HG02943 (cell line): ENCODE data around the gene ERO1B.
"Not testable (repeated sequence)": the region's sequence is repeated elsewhere in the genome, so short reads cannot be mapped to it uniquely, and the experiment has no call there.

Experiments used
- ATAC-seq: cut with Tn5 transposase; IDR thresholded peaks from one replicate; pipeline ENCODE4 v1.9.1; 2021; ENCODE audit warnings: mild to moderate bottlenecking, low read depth, moderate library complexity; ENCODE audit not compliant: unreplicated experiment

ERO1B gene

DNA sequence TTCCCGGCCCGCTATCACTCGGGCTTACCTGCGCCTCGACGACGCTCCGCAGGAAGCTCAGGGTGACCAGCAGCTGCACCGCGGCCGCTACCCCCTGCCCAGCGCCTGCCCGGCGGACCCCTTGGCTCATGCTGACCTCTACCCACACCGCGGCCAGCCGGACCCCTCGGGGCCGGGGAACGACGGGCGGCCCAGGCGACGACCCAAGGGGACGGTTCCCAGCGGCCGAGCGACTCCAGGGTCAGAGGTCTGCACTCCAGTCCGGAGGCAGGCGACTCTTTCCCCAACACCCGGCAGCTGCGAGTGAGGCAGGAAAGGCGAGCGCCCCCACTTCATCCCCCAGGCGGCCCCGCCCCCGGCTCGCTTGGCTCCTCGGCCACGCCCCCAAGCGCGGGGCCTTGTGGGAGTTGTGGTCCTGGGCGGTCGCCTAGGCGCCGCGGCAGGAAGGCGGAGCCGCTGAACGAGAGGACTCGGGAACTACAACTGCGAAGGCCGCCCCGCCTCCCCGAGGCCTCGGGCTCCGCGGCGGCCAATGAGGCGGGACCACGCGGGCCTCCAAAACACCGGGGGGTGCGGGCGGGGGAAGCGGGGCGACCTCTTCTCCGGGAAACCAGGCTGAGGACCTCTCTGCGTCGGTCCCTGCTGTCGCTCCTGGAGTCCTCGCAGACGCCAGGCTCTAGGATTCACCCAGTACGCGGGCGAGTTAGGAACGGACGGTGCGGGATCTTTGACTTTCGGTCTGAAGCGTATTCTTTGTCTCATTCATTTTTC is at the start of gene ERO1B:
TSS of gene ERO1B (minus strand) at position 305 of the 771 bp plus-strand sequence. CDS start at position 130, 175 bp downstream.
- ATAC-seq = peak; percentile 86

- not testable (repeated sequence) for ATAC-seq
Observed at GRCh38 chr1:236331412-236331811, 49.7 kb upstream of the ERO1B start.

- ATAC-seq = no peak
Observed at GRCh38 chr1:236326432-236326831, 44.7 kb upstream of the ERO1B start.

DNA sequence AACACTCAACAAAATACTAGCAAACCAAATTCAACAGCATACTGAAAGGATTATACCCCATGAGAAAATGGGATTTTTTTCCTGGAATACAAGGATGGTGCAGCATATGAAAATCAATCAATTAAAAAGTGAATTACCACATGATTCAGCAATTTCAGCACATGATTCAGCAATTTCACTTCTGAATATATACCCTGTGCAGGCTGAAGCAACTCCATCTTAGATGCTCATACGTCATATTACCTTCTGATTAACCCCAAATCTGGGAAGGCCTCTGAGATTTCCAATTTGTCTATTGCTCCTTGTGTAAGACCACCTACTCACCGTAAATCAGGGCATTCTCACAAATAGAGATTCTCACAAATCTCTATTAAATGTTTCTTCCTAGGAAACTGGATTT is 43.8 kb upstream of the ERO1B start:
- ATAC-seq = no peak

DNA sequence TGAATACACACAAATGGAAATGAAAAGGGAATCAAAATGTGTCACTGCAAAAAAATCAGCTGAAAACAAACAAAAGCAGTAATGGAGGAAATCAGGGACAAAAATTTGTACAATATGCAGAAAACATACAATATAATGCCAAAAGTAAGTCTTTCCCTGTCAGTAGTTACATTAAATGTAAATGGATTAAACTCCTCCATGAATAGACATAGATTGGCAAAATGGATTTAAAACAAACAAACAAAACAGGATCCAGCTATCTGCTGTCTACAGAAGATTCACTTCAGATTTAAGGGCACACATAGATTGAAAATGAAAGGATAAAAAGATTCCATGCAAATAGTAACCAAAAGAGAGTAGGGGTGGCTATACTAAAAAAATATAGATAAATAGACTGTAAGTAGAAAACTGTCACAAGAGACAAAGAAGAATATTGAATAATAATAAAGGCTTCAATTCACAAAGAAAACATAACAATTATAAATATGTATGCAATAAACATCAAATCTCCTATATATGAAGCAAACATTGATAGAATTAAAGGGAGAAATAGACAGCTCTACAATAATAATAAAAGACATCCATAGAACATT is 42.2 kb upstream of the ERO1B start:
- no peak for ATAC-seq

- no peak for ATAC-seq
Observed at GRCh38 chr1:236322566-236323409, 41.0 kb upstream of the ERO1B start.

- ATAC-seq = no peak
Observed at GRCh38 chr1:236321101-236321500, 39.3 kb upstream of the ERO1B start.

- ATAC-seq = no peak
Observed at GRCh38 chr1:236320671-236321070, 38.9 kb upstream of the ERO1B start.

DNA sequence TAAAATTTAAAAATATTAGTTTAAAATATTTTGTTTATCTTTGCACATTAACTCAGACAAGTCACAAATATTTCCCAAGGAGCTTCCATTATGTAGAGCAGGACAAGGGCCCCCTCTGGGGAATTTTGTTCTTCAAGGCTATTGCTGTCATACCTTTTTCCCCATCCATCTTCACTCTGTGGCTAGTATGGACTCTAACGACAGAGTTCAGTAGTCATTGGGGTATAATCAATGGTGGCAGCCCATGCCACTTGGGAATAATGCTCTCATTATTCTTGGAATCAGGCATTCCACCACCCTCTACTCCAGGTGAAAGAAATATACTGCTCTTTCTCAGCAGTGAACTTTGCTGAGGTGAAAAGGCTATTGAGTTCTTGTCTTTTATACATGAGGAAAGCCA is 38.5 kb upstream of the ERO1B start:
- ATAC-seq = no peak

DNA sequence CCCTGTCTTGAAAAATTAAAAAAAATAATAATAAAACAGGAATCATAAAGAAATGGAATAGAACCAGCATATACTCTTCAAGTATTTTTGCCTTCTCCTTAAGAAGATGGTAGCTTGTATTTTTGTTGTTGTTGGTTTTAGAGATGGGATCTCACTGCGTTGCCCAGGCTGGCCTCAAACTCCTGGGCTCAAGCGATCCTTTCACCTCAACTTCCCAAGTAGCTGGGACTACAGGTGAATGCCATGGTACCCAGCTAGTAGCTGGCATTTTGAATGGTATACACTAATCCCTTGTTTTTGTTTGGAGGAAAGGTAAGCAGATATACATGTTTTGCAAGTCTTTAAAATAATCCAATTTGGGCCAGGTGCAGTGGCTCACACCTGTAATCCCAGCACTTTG is 34.7 kb upstream of the ERO1B start:
- no peak for ATAC-seq

DNA sequence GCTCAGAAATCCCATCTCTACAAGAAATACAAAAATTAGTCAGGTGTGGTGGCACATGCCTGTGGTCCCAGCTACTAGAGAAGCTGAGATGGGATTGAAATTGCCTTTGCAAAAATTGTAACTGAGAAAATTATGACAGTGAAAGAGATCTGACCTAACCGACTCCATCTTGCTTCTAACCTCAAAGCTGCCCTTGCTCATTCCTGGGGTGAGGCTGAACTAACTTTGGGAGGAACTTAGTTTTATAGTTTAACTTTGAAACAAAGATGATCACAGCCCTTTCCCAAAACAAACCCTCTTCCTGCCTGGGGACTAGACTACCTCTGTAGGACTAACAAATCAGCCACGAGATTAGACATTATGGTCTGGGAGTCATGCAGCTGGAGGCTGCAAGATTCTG is 33.8 kb upstream of the ERO1B start:
- ATAC-seq = no peak

DNA sequence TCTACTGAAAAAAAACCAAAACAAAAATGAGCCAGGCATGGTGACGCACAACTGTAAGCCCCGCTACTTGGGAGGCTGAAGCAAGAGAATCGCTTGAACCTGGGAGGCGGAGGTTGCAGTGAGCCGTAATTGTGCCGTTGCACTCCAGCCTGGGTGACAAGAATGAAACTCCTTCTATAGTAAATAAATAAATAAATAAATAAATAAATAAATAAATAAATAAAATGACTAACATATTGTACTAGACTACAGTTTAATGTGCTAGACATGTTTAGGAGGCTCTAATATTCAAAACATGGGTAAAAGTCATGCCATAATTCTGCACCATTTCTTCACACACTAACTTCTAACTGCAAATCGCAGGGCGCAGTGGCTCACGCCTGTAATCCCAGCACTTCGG is 33.3 kb upstream of the ERO1B start:
- ATAC-seq = no peak

DNA sequence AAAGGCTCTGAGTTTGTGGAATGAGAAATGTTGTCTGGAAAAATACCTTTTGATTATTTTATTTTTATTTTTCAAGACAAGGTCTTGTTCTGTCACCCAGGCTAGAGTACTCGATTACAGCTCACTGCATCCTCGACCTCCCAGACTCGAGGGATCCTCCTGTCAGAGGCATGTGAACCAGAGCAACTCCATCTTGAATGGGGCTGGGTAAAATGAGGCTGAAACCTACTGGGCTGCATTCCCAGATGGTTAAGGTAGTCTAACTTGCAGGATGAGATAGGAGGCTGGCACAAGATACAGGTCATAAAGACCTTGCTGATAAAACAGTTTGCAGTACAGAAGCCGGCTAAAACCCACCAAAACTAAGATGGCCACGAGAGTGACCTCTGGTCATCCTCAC is 32.3 kb upstream of the ERO1B start:
- ATAC-seq = not testable (repeated sequence)

GRCh38 chr1:236313427-236313826 is 31.7 kb upstream of the ERO1B start:
- no peak for ATAC-seq

GRCh38 chr1:236311040-236311439 is 29.3 kb upstream of the ERO1B start:
- no peak for ATAC-seq

DNA sequence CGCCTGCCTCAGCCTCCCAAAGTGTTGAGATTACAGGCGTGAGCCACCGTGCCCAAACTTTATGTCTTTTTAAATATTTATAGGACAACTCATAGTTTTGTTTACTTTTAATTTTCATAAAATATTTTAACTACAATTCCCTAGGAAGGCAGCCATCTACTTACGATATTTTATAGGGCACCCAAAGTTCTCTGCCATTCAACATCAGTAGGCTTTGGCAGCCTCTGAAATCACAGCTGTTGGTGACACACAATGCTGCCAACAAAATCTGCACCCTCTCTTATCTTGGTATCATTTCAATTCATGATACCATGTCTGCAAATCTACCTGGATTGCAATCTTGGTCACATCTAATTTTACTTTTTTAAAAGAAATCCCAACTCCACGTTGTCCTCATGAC is 27.1 kb upstream of the ERO1B start:
- no peak for ATAC-seq

- ATAC-seq = no peak
Observed at GRCh38 chr1:236307435-236307834, 25.7 kb upstream of the ERO1B start.

- no peak for ATAC-seq
Observed at GRCh38 chr1:236304682-236305081, 22.9 kb upstream of the ERO1B start.

GRCh38 chr1:236303675-236304074 is 21.9 kb upstream of the ERO1B start:
- ATAC-seq = no peak

GRCh38 chr1:236302941-236303340 is 21.2 kb upstream of the ERO1B start:
- no peak for ATAC-seq

- ATAC-seq = no peak
Observed at GRCh38 chr1:236301958-236302335, 20.2 kb upstream of the ERO1B start.
